Right atrium auricular region (tissue), 2 donors: ENCODE measurements around the gene POLR3B. TPM values are rescaled to one million over a fixed set of nuclear protein-coding genes. Genes with fewer than 3 reads are reported as not detected.

Experiments used
- DNase-seq: peaks from one replicate; pipeline ENCODE4 v3.0.0-alpha.2; 2019; ENCODE audit warnings: low spot score
- H3K27ac ChIP-seq, 2 donors: fragments of 200-600 bp; sonication (generic); 1 replicate in 1 of 2; 2 replicates in 1 of 2; pipeline ENCODE4 v1.5.1; 2016 to 2019
- H3K27me3 ChIP-seq, 2 donors: fragments of 200-600 bp; sonication (generic); one replicate each; pipeline versions ENCODE4 v1.5.1 to v1.6.0; 2017 to 2019
- H3K36me3 ChIP-seq: fragments of 200-600 bp; sonication (generic); one replicate; pipeline ENCODE4 v1.5.1; 2016
- H3K4me1 ChIP-seq, 2 donors: fragments of 200-600 bp; sonication (generic); one replicate each; pipeline versions ENCODE4 v1.5.1 to v1.6.0; 2017 to 2019
- H3K4me3 ChIP-seq, 2 donors: fragments of 200-600 bp; sonication (generic); 1 replicate in 1 of 2; 2 replicates in 1 of 2; pipeline ENCODE4 v1.5.1; 2017 to 2019; ENCODE audit warnings: mild to moderate bottlenecking in 1 of 2, moderate library complexity in 1 of 2
- H3K9me3 ChIP-seq, 2 donors: fragments of 200-600 bp; sonication (generic); one replicate each; pipeline ENCODE4 v1.5.1; 2019
- CTCF ChIP-seq, 2 donors: fragments of 200-600 bp; sonication (generic); IDR thresholded peaks; one replicate each; pipeline ENCODE4 v1.5.1; 2019; ENCODE audit warnings: antibody characterized with exemption in 2 of 2
- total RNA-seq, 2 donors: library from RNA; depleted of rRNA; stranded (reverse); fragments of >200 nt; gene quantifications; one replicate each; pipeline ENCODE4 v1.1.0, GENCODE V29; 2016

Gene POLR3B
- total RNA-seq, 2 donors from 2014 or later = 6.0 to 10.7 TPM

- H3K4me1 ChIP-seq = peaks cover 0 to 39% of the 10 kb centered on the region in 2 donors
- H3K27me3 ChIP-seq = no peaks in the 10 kb centered on the region
- TF ChIP-seq CTCF (IDR thresholded peaks at IDR 0.05) = no peak
- H3K9me3 ChIP-seq = no peaks in the 10 kb centered on the region
- peak overlapping the region; percentile 41 to 80 for H3K27ac ChIP-seq
- peaks cover 10% of the 10 kb centered on the region for H3K36me3 ChIP-seq
- H3K4me3 ChIP-seq = no peak overlapping the region
- no peak for DNase-seq
Observed at GRCh38 chr12:106344131-106344530, 13.4 kb upstream of the POLR3B start.

- Histone ChIP-seq H3K4me1 (peaks cover 0 to 34% of the 10 kb centered on the region in 2 donors), H3K4me3 (no peak overlapping the region), H3K9me3 (no peaks in the 10 kb centered on the region), H3K36me3 (peaks cover 10% of the 10 kb centered on the region), H3K27ac (no peak overlapping the region), H3K27me3 (no peaks in the 10 kb centered on the region)
- peak in 1 of 2 donors; percentile 63 for TF ChIP-seq CTCF (IDR thresholded peaks at IDR 0.05)
- DNase-seq = no peak
Observed at GRCh38 chr12:106345746-106346145, 11.8 kb upstream of the POLR3B start.

- TF ChIP-seq CTCF (IDR thresholded peaks at IDR 0.05) = no peak
- no peak for DNase-seq
- no peaks in the 10 kb centered on the region for H3K9me3 ChIP-seq
- peaks cover 0 to 7% of the 10 kb centered on the region in 2 donors for H3K4me1 ChIP-seq
- H3K4me3 ChIP-seq = no peak overlapping the region
- peaks cover 10% of the 10 kb centered on the region for H3K36me3 ChIP-seq
- H3K27me3 ChIP-seq = no peaks in the 10 kb centered on the region
- no peak overlapping the region for H3K27ac ChIP-seq
Observed at GRCh38 chr12:106348411-106348810, 9.1 kb upstream of the POLR3B start.

DNA sequence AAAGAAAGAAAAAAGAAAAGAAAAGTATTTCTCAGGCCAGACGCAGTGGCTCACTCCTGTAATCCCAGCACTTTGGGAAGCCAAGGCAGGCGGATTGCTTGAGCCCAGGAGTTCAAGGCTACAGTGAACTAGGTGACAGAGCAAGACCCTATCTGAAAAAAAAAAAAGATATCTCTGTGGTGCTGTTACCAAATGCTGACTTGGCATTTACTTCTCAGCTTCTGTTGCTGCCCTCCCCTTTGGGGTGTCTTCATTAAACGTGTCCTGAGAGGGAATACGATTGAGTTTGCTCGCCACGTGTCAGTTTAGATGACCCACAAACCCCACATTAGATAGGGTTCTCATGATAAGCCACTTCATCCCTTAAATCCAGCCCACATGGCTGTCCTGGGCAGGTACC, 4.4 kb upstream of the POLR3B start:
- peaks cover 0 to 8% of the 10 kb centered on the region in 2 donors for H3K4me1 ChIP-seq
- H3K27me3 ChIP-seq = no peaks in the 10 kb centered on the region
- H3K36me3 ChIP-seq = no peaks in the 10 kb centered on the region
- H3K9me3 ChIP-seq = no peaks in the 10 kb centered on the region
- H3K27ac ChIP-seq = no peak overlapping the region
- no peak for TF ChIP-seq CTCF (IDR thresholded peaks at IDR 0.05)
- no peak overlapping the region for H3K4me3 ChIP-seq
- no peak for DNase-seq

- DNase-seq = no peak
- Histone ChIP-seq H3K9me3 (no peaks in the 10 kb centered on the region), H3K36me3 (no peaks in the 10 kb centered on the region), H3K27me3 (no peaks in the 10 kb centered on the region), H3K4me3 (peak overlapping the region; percentile 73 to 81), H3K27ac (peak overlapping the region; percentile 91 to 97), H3K4me1 (peaks cover 0 to 23% of the 10 kb centered on the region in 2 donors)
- TF ChIP-seq CTCF (IDR thresholded peaks at IDR 0.05) = no peak
Observed at GRCh38 chr12:106358396-106359241, 1.1 kb downstream of the POLR3B start.
